Measurements from ENCODE around the gene DIAPH3.
A peak's percentile ranks its signal among the peaks of the same experiment; 100 is the strongest.

The DIAPH3 gene

GRCh38 chr13:60155978-60156377 lies 7.8 kb downstream of the DIAPH3 start:
- no peak for DNase-seq

GRCh38 chr13:60152904-60153303 lies 10.8 kb downstream of the DIAPH3 start:
- no peak for DNase-seq

- DNase-seq, result no peak
These were observed 11.6 kb downstream of the DIAPH3 start for GRCh38 chr13:60152114-60152513.

- peak; percentile 13 for DNase-seq
These were observed 13.2 kb downstream of the DIAPH3 start for GRCh38 chr13:60150538-60150937.

- DNase-seq, result no peak
These were observed 14.8 kb downstream of the DIAPH3 start for GRCh38 chr13:60148918-60149317.

- DNase-seq, result no peak
These were observed 16.4 kb downstream of the DIAPH3 start for GRCh38 chr13:60147361-60147760.

- DNase-seq, result no peak
These were observed 17.3 kb downstream of the DIAPH3 start for GRCh38 chr13:60146471-60146870.

- DNase-seq, result peak; percentile 89
These were observed 20.0 kb downstream of the DIAPH3 start for GRCh38 chr13:60143775-60144174.

- DNase-seq, result no peak
These were observed 24.5 kb downstream of the DIAPH3 start for GRCh38 chr13:60139272-60139671.

- DNase-seq, result no peak
These were observed 25.1 kb downstream of the DIAPH3 start for GRCh38 chr13:60138674-60139073.

GRCh38 chr13:60137911-60138560 lies 25.7 kb downstream of the DIAPH3 start:
- DNase-seq, result no peak

GRCh38 chr13:60135344-60135743 lies 28.4 kb downstream of the DIAPH3 start:
- no peak for DNase-seq

- no peak for DNase-seq
These were observed 29.4 kb downstream of the DIAPH3 start for GRCh38 chr13:60134376-60134775.

GRCh38 chr13:60121337-60121687 lies 42.4 kb downstream of the DIAPH3 start:
- DNase-seq, result no peak

GRCh38 chr13:60120617-60121336 lies 43.0 kb downstream of the DIAPH3 start:
- no peak for DNase-seq

- no peak for DNase-seq
These were observed 44.9 kb downstream of the DIAPH3 start for GRCh38 chr13:60118696-60119400.

- no peak for DNase-seq
These were observed 49.2 kb downstream of the DIAPH3 start for GRCh38 chr13:60114499-60115028.

GRCh38 chr13:60112771-60113170 lies 51.0 kb downstream of the DIAPH3 start:
- no peak for DNase-seq

GRCh38 chr13:60111691-60112090 lies 52.0 kb downstream of the DIAPH3 start:
- DNase-seq, result no peak

GRCh38 chr13:60109285-60109684 lies 54.4 kb downstream of the DIAPH3 start:
- no peak for DNase-seq

- DNase-seq, result no peak
These were observed 55.1 kb downstream of the DIAPH3 start for GRCh38 chr13:60108589-60108988.

GRCh38 chr13:60099631-60100420 lies 63.9 kb downstream of the DIAPH3 start:
- DNase-seq, result no peak

GRCh38 chr13:60095300-60095699 lies 68.4 kb downstream of the DIAPH3 start:
- DNase-seq, result no peak
